ENCODE measurements around the gene SNX24. TPM values are rescaled to one million over a fixed set of nuclear protein-coding genes. Genes with fewer than 3 reads are reported as not detected.

SNX24 gene
- total RNA-seq, 1 experiment from 2014 or later = 13.9 TPM

GRCh38 chr5:122951658-122952057 lies 106.2 kb downstream of the SNX24 start:
- Histone ChIP-seq H2BK12ac (ENCODE audit: insufficient read length, low read depth, low read length) (no peak overlapping the region), H4K20me1 (ENCODE audit: control insufficient read depth, insufficient read depth, insufficient read length) (no peaks in the 10 kb centered on the region), H3K56ac (ENCODE audit: insufficient read length, low read depth, low read length) (no peak overlapping the region), H3K23ac (ENCODE audit: insufficient read length, low read depth, low read length) (peak overlapping the region; percentile 4), H3K79me1 (ENCODE audit: insufficient read depth, low read depth, low read length, poor library complexity, severe bottlenecking) (no peaks in the 10 kb centered on the region), H4K5ac (ENCODE audit: insufficient read length, low read depth, low read length) (no peak overlapping the region), H2AFZ (ENCODE audit: low read length) (no peak overlapping the region), H2BK15ac (ENCODE audit: low read depth, low read length) (no peak overlapping the region), H4K8ac (replicated peaks; ENCODE audit: insufficient read length, low read depth, low read length) (no peak overlapping the region), H3K18ac (ENCODE audit: insufficient read length, low read depth, low read length) (no peak overlapping the region), H3K4ac (ENCODE audit: low read depth, low read length) (no peak overlapping the region), H3K27ac (ENCODE audit: insufficient read length, low read depth, low read length) (no peak overlapping the region), H3K4me1 (ENCODE audit: insufficient read depth, low read length) (no peaks in the 10 kb centered on the region), H3K4me2 (ENCODE audit: insufficient read depth, insufficient read length, low read length) (no peak overlapping the region), H3K9ac (ENCODE audit: extremely low read depth, insufficient read length, low read length) (no peak overlapping the region), H2AK5ac (ENCODE audit: insufficient read length, low read length) (no peak overlapping the region), H2BK120ac (ENCODE audit: low read depth, low read length, poor library complexity, severe bottlenecking) (no peak overlapping the region), H2BK20ac (ENCODE audit: low read depth, low read length, poor library complexity, severe bottlenecking) (no peak overlapping the region), H2BK5ac (ENCODE audit: insufficient read length, low read length) (no peak overlapping the region), H3K14ac (ENCODE audit: insufficient read depth, low read length) (no peak overlapping the region), H3K9me3 (ENCODE audit: control insufficient read depth, low read depth, low read length) (no peaks in the 10 kb centered on the region), H3K79me2 (ENCODE audit: insufficient read depth, low read length) (no peaks in the 10 kb centered on the region), H3T11ph (ENCODE audit: low read length) (no peak overlapping the region), H3K27me3 (ENCODE audit: insufficient read depth, low read length) (no peaks in the 10 kb centered on the region), H4K91ac (ENCODE audit: insufficient read length, low read depth, low read length) (no peak overlapping the region), H3K23me2 (ENCODE audit: insufficient read length, low read depth, low read length, poor library complexity, severe bottlenecking) (no peaks in the 10 kb centered on the region)
- Mint-ChIP-seq H3K4me1 (peaks cover 12 to 13% of the 10 kb centered on the region in 2 experiments), H3K27ac (peak overlapping the region in 2 of 3 experiments; percentile 10 to 17; a peak in 3 of 7 replicates), H3K9me3 (no peaks in the 10 kb centered on the region; a peak in 2 of 5 replicates), H3K4me3 (no peak overlapping the region), H3K36me3 (ENCODE audit: insufficient read depth in 1 of 3, low read depth in 3 of 3) (peaks cover 0 to 3% (median 0%) of the 10 kb centered on the region in 3 experiments; a peak in 2 of 7 replicates), H3K27me3 (ENCODE audit: low read depth) (no peaks in the 10 kb centered on the region)
- TF ChIP-seq CTCF (conservative IDR thresholded peaks at IDR 0.05) = no peak
- DNase-seq = no peak
- WGBS (ENCODE audit: extremely low coverage, insufficient read length, low lambda C conversion rate) = no CpG with 5 or more reads among the region's 8 CpGs
